PC-9 (cell line): Measurements from ENCODE around the gene ZNF286A. TPM values are rescaled to one million over a fixed set of nuclear protein-coding genes. Genes with fewer than 3 reads are reported as not detected.
"Not testable (repeated sequence)": the region's sequence is repeated elsewhere in the genome, so short reads cannot be mapped to it uniquely, and the experiment has no call there.

ENCODE experiments used
- BruUV-seq: library from RNA; stranded (reverse); fragments of 400-500 nt; replicated peaks from 2 replicates; lab custom pipeline; 2021; lab: Mats Ljungman, UMichigan
- CTCF ChIA-PET: fragments of 300-600 bp; sonication (Branson Sonifier 250); formaldehyde crosslinking; loops from one replicate; lab custom pipeline; 2022; ENCODE audit warnings: antibody characterized with exemption; lab: Charles Lee
- POLR2A ChIA-PET: fragments of 300-600 bp; sonication (Branson Sonifier 250); formaldehyde crosslinking; loops from one replicate; lab custom pipeline; 2022; ENCODE audit warnings: antibody characterized with exemption; ENCODE audit not compliant: unreplicated experiment; lab: Charles Lee
- DNase-seq, 2 experiments: peaks; one replicate each; pipeline versions ENCODE4 v3.0.0 to v3.0.0-alpha.2; 2015 to 2022; ENCODE audit warnings: mixed read lengths in 1 of 2
- H2AFZ ChIP-seq: fragments of 200-600 bp; sonication (generic); 2 replicates; pipeline ENCODE4 v1.8.1; 2017; ENCODE audit warnings: antibody characterized with exemption
- H3F3A ChIP-seq: fragments of 200-600 bp; sonication (generic); 2 replicates; pipeline ENCODE4 v1.8.1; 2017; ENCODE audit warnings: antibody characterized with exemption, mild to moderate bottlenecking, low read depth; ENCODE audit not compliant: insufficient read depth
- H3K27ac ChIP-seq: fragments of 200-600 bp; sonication (generic); 2 replicates; pipeline ENCODE4 v1.6.1; 2016; ENCODE audit warnings: mixed run types
- H3K27me3 ChIP-seq: fragments of 200-600 bp; sonication (generic); 2 replicates; pipeline ENCODE4 v1.6.1; 2016; ENCODE audit warnings: low read depth, mixed run types; ENCODE audit not compliant: insufficient read depth
- H3K36me3 ChIP-seq: fragments of 200-600 bp; sonication (generic); 2 replicates; pipeline ENCODE4 v1.6.1; 2016; ENCODE audit warnings: low read depth, mixed run types
- H3K4me1 ChIP-seq: fragments of 200-600 bp; sonication (generic); replicated peaks from 2 replicates; pipeline ENCODE4 v1.6.1; 2016; ENCODE audit warnings: mixed run types; ENCODE audit not compliant: insufficient read depth
- H3K4me2 ChIP-seq: fragments of 200-600 bp; sonication (generic); 2 replicates; pipeline ENCODE4 v1.6.1; 2017; ENCODE audit warnings: mixed run types
- H3K4me3 ChIP-seq: fragments of 200-600 bp; sonication (generic); 2 replicates; pipeline ENCODE4 v1.6.1; 2016; ENCODE audit warnings: mixed run types
- H3K79me2 ChIP-seq: fragments of 200-600 bp; sonication (generic); 2 replicates; pipeline ENCODE4 v1.6.1; 2017; ENCODE audit warnings: low read depth, mixed run types
- H3K9me2 ChIP-seq: fragments of 200-600 bp; sonication (generic); 2 replicates; pipeline ENCODE4 v1.8.1; 2017; ENCODE audit warnings: mild to moderate bottlenecking; ENCODE audit not compliant: insufficient read depth
- H3K9me3 ChIP-seq: fragments of 200-600 bp; sonication (generic); 2 replicates; pipeline ENCODE4 v1.8.1; 2016; ENCODE audit warnings: low read depth; ENCODE audit not compliant: insufficient read depth
- H4K20me1 ChIP-seq: fragments of 200-600 bp; sonication (generic); 2 replicates; pipeline ENCODE4 v1.8.1; 2017; ENCODE audit not compliant: insufficient read depth
- CTCF ChIP-seq: fragments of 200-600 bp; sonication (generic); conservative IDR thresholded peaks from 2 replicates; pipeline ENCODE4 v1.6.1; 2017; ENCODE audit warnings: mixed run types, antibody characterized with exemption, mild to moderate bottlenecking, moderate library complexity
- EZH2 ChIP-seq: fragments of 200-600 bp; sonication (generic); IDR thresholded peaks from 2 replicates; pipeline ENCODE4 v1.8.0; 2017; ENCODE audit warnings: antibody characterized with exemption, low read depth
- intact Hi-C: fragments of 100-400 bp; cut with micrococcal nuclease; formaldehyde crosslinking; loops from one replicate; pipeline ENCODE4 v1.10.0; 2022; ENCODE audit not compliant: unreplicated experiment
- total RNA-seq: library from RNA; stranded (reverse); gene quantifications from 2 replicates; pipeline ENCODE4 v1.2.3, GENCODE V29; 2021

Gene ZNF286A
- total RNA-seq, 1 experiment from 2014 or later, result 65.9 TPM

- no peaks in the 10 kb centered on the region for H3K79me2 ChIP-seq
- no TSS peak for BruUV-seq
Observed at GRCh38 chr17:15744074-15744676, 44.6 kb downstream of the ZNF286A start.

DNA sequence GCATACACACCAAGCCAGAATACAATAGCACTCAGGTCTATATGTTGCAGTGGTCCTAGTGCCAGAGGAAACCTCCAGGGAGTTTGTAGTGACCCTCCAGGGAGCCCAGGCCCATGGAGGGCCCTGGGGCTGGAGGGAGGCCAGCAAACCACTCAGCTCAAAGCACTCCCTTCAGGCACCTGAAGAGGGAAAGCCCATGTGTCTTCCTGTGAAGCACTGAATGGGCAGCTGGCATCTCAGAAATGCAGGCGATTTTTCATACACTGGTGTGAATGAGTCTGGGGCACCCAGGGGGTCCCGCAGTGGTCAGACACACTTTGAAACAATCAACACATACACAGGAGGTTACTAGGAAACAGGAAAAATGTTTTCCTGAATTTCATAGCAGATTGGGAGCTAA, 45.3 kb downstream of the ZNF286A start:
- Histone ChIP-seq H2AFZ (no peak overlapping the region), H3K9me2 (no peaks in the 10 kb centered on the region), H3F3A (no peaks in the 10 kb centered on the region), H3K4me3 (no peak overlapping the region), H3K9me3 (no peaks in the 10 kb centered on the region), H3K36me3 (no peaks in the 10 kb centered on the region), H3K4me1 (no peaks in the 10 kb centered on the region), H3K79me2 (no peaks in the 10 kb centered on the region), H3K4me2 (no peak overlapping the region), H3K27me3 (no peaks in the 10 kb centered on the region), H4K20me1 (no peaks in the 10 kb centered on the region), H3K27ac (no peak overlapping the region)
- POLR2A ChIA-PET, result interaction anchor here (0.6 kb wide), 1 partner anchor 124 kb away, joined by 20 read pairs; no protein-coding TSS in a partner anchor
- TF ChIP-seq CTCF, result no peak
- no peak for TF ChIP-seq EZH2
- CTCF ChIA-PET, result no interaction called here
- intact Hi-C loops, result no loop called here
- DNase-seq, result no peak
- no TSS peak for BruUV-seq

More at GRCh38 chr17:15744074-15744676, 44.6 kb downstream of the ZNF286A start:
- H3F3A ChIP-seq, result no peaks in the 10 kb centered on the region
- ChIA-PET POLR2A (interaction anchor here (0.6 kb wide), 1 partner anchor 124 kb away, joined by 20 read pairs; no protein-coding TSS in a partner anchor), CTCF (no interaction called here)
- no peaks in the 10 kb centered on the region for H3K27me3 ChIP-seq
- H3K9me2 ChIP-seq, result no peaks in the 10 kb centered on the region
- H4K20me1 ChIP-seq, result no peaks in the 10 kb centered on the region
- intact Hi-C loops, result no loop called here
- H3K27ac ChIP-seq, result no peak overlapping the region
- H3K4me2 ChIP-seq, result no peak overlapping the region
- H3K36me3 ChIP-seq, result no peaks in the 10 kb centered on the region
- TF ChIP-seq CTCF (no peak), EZH2 (no peak)
- no peak overlapping the region for H2AFZ ChIP-seq
- no peaks in the 10 kb centered on the region for H3K9me3 ChIP-seq
- no peaks in the 10 kb centered on the region for H3K4me1 ChIP-seq
- H3K4me3 ChIP-seq, result no peak overlapping the region
- DNase-seq, result no peak

- BruUV-seq, CTCF ChIA-PET, POLR2A ChIA-PET, intact Hi-C loops, H3K27me3 ChIP-seq, H3K4me1 ChIP-seq, H3K36me3 ChIP-seq, H3K79me2 ChIP-seq, H3K9me2 ChIP-seq, H4K20me1 ChIP-seq, H3F3A ChIP-seq, H3K4me3 ChIP-seq, DNase-seq, H3K9me3 ChIP-seq, H2AFZ ChIP-seq, H3K4me2 ChIP-seq, H3K27ac ChIP-seq: not testable (repeated sequence)
Observed at GRCh38 chr17:15749403-15749802, 49.9 kb downstream of the ZNF286A start.

GRCh38 chr17:15768865-15769533, 69.4 kb downstream of the ZNF286A start:
- intact Hi-C loops, H3K79me2 ChIP-seq, H3K27ac ChIP-seq, H3K4me2 ChIP-seq, BruUV-seq, H3K4me3 ChIP-seq, H4K20me1 ChIP-seq, CTCF ChIA-PET, H3K9me2 ChIP-seq, H3K9me3 ChIP-seq, H3K36me3 ChIP-seq, DNase-seq, H3K27me3 ChIP-seq, H3K4me1 ChIP-seq, H3F3A ChIP-seq, POLR2A ChIA-PET, H2AFZ ChIP-seq: not testable (repeated sequence)

Other genes with a start within 250 kb of the ZNF286A start
- gene CDRT4, start 232.1 kb upstream of the ZNF286A start, total RNA-seq, result 11.0 and 17.9 TPM in 2 replicates
- 36.9 and 45.5 TPM in 2 replicates for gene TVP23C, start 136.3 kb upstream of the ZNF286A start, total RNA-seq
- gene FBXW10B, start 80.0 kb upstream of the ZNF286A start, total RNA-seq, result 16.2 and 19.9 TPM in 2 replicates
- 213 and 243 TPM in 2 replicates for gene TRIM16, start 15.4 kb upstream of the ZNF286A start, total RNA-seq
- gene TBC1D26, start 32.5 kb downstream of the ZNF286A start, total RNA-seq, result 0.55 and 0.85 TPM in 2 replicates
- gene ADORA2B, start 245.4 kb downstream of the ZNF286A start, total RNA-seq, result 32.6 and 42.7 TPM in 2 replicates